Gastroesophageal sphincter (tissue), 3 donors: ENCODE data around the gene ENHO.

ENCODE experiments used
- EP300 ChIP-seq: sonication (generic); formaldehyde crosslinking; IDR thresholded peaks from one replicate; pipeline ENCODE4 v1.6.1; 2017; ENCODE audit warnings: antibody characterized with exemption, mild to moderate bottlenecking
- POLR2A ChIP-seq, 2 donors: fragments of 450-650 bp; IDR thresholded peaks; one replicate each; pipeline ENCODE4 v1.6.1; 2017; ENCODE audit warnings: antibody characterized with exemption in 2 of 2, mild to moderate bottlenecking in 2 of 2, moderate library complexity in 1 of 2
- TF ChIP-seq, protein P1 (sequence below), 4 experiments: fragments of 200-600 bp in 2 of 4; fragments of 450-650 bp in 2 of 4; sonication (generic) in 1 of 4; IDR thresholded peaks; one replicate each; pipeline ENCODE4 v1.5.1; 2017 to 2019; ENCODE audit warnings: antibody characterized with exemption in 4 of 4, mild to moderate bottlenecking in 2 of 4, moderate library complexity in 2 of 4

DNA sequence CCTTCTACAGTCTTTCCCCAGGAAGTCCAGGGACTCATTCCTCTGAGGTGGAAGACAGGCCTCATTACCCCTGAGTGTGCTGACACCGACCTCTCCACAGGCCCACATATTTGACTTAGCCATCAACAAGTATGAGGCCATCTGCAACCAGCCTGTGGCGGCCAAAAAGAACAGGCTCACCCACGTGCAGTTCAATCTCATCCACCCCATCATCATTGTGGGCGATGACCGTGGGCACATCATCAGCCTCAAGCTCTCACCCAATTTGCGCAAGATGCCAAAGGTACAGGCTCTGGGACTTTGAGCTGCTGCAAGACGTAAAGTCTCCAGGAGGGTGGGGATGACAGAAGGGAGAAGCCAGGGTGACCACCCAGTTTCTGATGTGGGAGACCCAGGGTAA, 5.6 kb downstream of the ENHO start:
- TF ChIP-seq POLR2A (IDR thresholded peaks at IDR 0.05) (no peak), EP300 (no peak)
- TF ChIP-seq, protein P1, sequence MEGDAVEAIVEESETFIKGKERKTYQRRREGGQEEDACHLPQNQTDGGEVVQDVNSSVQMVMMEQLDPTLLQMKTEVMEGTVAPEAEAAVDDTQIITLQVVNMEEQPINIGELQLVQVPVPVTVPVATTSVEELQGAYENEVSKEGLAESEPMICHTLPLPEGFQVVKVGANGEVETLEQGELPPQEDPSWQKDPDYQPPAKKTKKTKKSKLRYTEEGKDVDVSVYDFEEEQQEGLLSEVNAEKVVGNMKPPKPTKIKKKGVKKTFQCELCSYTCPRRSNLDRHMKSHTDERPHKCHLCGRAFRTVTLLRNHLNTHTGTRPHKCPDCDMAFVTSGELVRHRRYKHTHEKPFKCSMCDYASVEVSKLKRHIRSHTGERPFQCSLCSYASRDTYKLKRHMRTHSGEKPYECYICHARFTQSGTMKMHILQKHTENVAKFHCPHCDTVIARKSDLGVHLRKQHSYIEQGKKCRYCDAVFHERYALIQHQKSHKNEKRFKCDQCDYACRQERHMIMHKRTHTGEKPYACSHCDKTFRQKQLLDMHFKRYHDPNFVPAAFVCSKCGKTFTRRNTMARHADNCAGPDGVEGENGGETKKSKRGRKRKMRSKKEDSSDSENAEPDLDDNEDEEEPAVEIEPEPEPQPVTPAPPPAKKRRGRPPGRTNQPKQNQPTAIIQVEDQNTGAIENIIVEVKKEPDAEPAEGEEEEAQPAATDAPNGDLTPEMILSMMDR (IDR thresholded peaks at IDR 0.05), result no peak
